Mucosa of stomach (tissue), 1 donor: ENCODE measurements around the gene FNDC8.
"Not testable (repeated sequence)": the region's sequence is repeated elsewhere in the genome, so short reads cannot be mapped to it uniquely, and the experiment has no call there.

Experiments used
- H3K27me3 ChIP-seq: one replicate; pipeline ENCODE4 v1.7.0; 2013; ENCODE audit warnings: mild to moderate bottlenecking, low read length; ENCODE audit not compliant: control insufficient read depth, insufficient read depth
- H3K36me3 ChIP-seq: one replicate; pipeline ENCODE4 v1.7.0; 2013; ENCODE audit warnings: low read length; ENCODE audit not compliant: control insufficient read depth, insufficient read depth
- H3K4me1 ChIP-seq: one replicate; pipeline ENCODE4 v1.7.0; 2013; ENCODE audit warnings: mild to moderate bottlenecking, low read length; ENCODE audit not compliant: control insufficient read depth, insufficient read depth
- H3K4me3 ChIP-seq: one replicate; pipeline ENCODE4 v1.7.0; 2013; ENCODE audit warnings: low read length
- H3K9ac ChIP-seq: one replicate; pipeline ENCODE4 v1.7.0; 2013; ENCODE audit warnings: mild to moderate bottlenecking, low read length, moderate library complexity
- H3K9me3 ChIP-seq: one replicate; pipeline ENCODE4 v1.7.0; 2013; ENCODE audit warnings: mild to moderate bottlenecking, low read length, moderate library complexity; ENCODE audit not compliant: control insufficient read depth
- donor health status: Pancreatic carcinoma.

FNDC8 gene

DNA sequence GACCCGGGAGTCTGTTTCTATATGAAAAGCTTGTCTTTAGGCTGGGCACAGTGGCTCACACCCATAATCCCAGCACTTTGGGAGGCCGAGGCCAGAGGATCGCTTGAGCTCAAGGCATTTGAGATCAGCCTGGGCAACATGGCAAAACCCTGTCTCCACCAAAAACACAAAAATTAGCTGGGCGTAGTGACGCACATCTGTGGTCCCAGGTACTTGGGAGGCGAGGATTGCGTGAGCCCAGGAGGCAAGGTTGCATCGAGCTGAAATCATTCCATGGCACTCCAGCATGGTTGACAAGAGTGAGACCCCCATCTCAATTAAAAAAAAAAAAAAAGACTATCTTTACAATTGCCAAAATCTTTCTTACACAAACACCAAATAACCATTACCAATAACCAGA lies 35.3 kb upstream of the FNDC8 start:
- Histone ChIP-seq H3K9me3 (no peaks in the 10 kb centered on the region), H3K27me3 (no peaks in the 10 kb centered on the region), H3K36me3 (no peaks in the 10 kb centered on the region), H3K9ac (no peak overlapping the region), H3K4me1 (peaks cover 43% of the 10 kb centered on the region), H3K4me3 (no peak overlapping the region)

DNA sequence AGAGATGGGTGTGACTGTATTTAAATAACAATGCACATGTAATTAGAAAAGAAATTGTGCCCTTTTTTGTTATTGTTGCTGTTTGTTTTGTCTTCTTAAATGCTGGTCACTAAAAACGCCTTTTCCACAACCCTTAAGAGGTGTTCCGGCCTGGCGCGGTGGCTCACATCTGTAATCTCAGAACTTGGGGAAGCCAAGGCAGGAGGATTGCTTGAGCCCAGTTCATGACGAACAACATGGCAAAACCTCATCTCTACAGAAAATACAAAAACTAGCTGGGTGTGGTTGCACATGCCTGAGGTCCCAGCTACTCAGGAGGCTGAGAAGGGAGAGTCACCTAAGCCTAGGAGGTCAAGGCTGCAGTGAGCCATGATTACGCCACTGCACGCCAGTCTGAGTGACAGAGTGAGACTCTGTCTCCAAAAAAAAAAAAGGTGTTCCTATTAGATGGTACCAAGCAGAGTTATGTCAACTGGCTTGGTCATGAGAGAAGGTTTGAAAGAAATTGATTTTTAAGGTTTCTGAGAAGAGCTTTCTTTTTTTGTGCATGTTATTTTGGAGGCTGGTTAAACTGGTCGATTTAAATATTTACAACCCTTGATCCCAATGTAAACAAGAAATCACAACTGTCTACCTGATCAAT lies 34.4 kb upstream of the FNDC8 start:
- Histone ChIP-seq H3K9me3 (no peaks in the 10 kb centered on the region), H3K4me1 (peaks cover 41% of the 10 kb centered on the region), H3K27me3 (no peaks in the 10 kb centered on the region), H3K36me3 (no peaks in the 10 kb centered on the region), H3K9ac (peak overlapping the region; percentile 90), H3K4me3 (peak overlapping the region; percentile 97)

GRCh38 chr17:35087731-35088355 lies 33.6 kb upstream of the FNDC8 start:
- peak overlapping the region; percentile 97 for H3K4me3 ChIP-seq
- H3K4me1 ChIP-seq: peaks cover 33% of the 10 kb centered on the region
- H3K36me3 ChIP-seq: no peaks in the 10 kb centered on the region

GRCh38 chr17:35088356-35088880 lies 33.0 kb upstream of the FNDC8 start:
- Histone ChIP-seq H3K9ac (peak overlapping the region; percentile 90), H3K4me3 (peak overlapping the region; percentile 97), H3K36me3 (no peaks in the 10 kb centered on the region), H3K9me3 (no peaks in the 10 kb centered on the region), H3K4me1 (peaks cover 27% of the 10 kb centered on the region), H3K27me3 (no peaks in the 10 kb centered on the region)

More at GRCh38 chr17:35087731-35088355, 33.6 kb upstream of the FNDC8 start:
- H3K27me3 ChIP-seq: no peaks in the 10 kb centered on the region
- no peaks in the 10 kb centered on the region for H3K9me3 ChIP-seq
- peak overlapping the region; percentile 90 for H3K9ac ChIP-seq

- Histone ChIP-seq H3K27me3 (no peaks in the 10 kb centered on the region), H3K9ac (peak overlapping the region; percentile 90), H3K36me3 (no peaks in the 10 kb centered on the region), H3K4me3 (peak overlapping the region; percentile 97), H3K9me3 (no peaks in the 10 kb centered on the region), H3K4me1 (peaks cover 27% of the 10 kb centered on the region)
Measured at GRCh38 chr17:35088881-35089585, 32.4 kb upstream of the FNDC8 start.

DNA sequence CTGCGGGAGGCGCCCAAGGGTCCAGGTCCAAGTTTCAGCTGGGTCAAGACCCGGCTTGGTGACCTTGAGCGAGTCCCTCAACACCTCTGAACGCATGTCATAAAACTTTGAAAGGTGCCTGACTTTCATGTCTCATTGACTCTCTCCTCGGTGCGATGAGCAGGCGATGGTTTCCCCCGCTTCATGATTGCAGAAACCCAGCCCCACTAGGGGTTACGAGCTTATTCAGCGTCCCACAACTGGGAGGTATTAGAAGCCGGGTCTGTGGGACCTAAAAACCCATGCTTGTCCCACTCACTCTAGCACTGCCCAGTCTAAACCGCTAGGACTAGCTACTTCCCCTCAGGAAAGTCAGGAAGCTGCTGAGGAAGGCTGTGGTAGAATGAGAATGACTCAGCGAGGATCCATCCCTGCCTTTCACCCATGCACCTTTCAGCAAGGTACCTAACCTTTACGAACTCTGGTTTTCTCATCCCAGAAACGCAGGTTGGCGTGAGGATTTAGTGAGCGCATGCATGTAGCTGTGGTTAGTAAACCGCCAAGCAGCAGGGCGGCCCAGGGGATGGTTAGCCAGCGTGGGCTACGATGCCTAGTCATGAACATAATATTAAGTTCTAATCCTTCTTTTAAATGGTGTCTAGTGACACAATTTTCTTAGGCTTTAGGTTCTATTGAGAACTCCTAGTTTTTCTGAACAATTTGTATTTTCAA lies 31.7 kb upstream of the FNDC8 start:
- H3K9ac ChIP-seq: peak overlapping the region; percentile 68
- no peaks in the 10 kb centered on the region for H3K36me3 ChIP-seq
- H3K9me3 ChIP-seq: no peaks in the 10 kb centered on the region
- H3K4me3 ChIP-seq: no peak overlapping the region
- no peaks in the 10 kb centered on the region for H3K27me3 ChIP-seq
- H3K4me1 ChIP-seq: peaks cover 27% of the 10 kb centered on the region

- H3K4me3 ChIP-seq, H3K9ac ChIP-seq, H3K36me3 ChIP-seq, H3K27me3 ChIP-seq, H3K9me3 ChIP-seq: not testable (repeated sequence)
- H3K4me1 ChIP-seq: peaks cover 22% of the 10 kb centered on the region
Measured at GRCh38 chr17:35090707-35091106, 30.7 kb upstream of the FNDC8 start.

- H3K4me3 ChIP-seq: no peak overlapping the region
- no peaks in the 10 kb centered on the region for H3K36me3 ChIP-seq
- no peaks in the 10 kb centered on the region for H3K27me3 ChIP-seq
- H3K4me1 ChIP-seq: no peaks in the 10 kb centered on the region
- H3K9me3 ChIP-seq: no peaks in the 10 kb centered on the region
- H3K9ac ChIP-seq: no peak overlapping the region
Measured at GRCh38 chr17:35094902-35095301, 26.5 kb upstream of the FNDC8 start.

DNA sequence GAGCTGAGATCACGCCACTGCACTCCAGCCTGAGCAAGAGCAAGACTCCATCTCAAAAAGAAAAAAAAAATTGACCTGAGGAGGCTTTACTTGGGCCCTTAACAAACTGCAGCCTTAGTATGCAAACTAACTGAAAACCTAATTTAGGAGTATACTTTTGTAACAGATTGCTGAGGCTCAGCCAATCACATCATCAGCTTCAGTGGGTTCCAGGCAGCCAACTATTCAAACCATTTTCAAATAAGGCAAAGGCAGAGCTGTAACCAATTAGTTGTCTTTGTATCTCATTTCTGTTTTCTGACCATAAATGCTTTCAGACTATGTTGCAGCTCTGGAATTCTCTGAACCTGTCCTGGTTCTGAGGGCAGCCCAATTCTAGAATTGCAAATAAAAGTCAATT lies 25.7 kb upstream of the FNDC8 start:
- H3K9ac ChIP-seq: no peak overlapping the region
- no peaks in the 10 kb centered on the region for H3K27me3 ChIP-seq
- H3K4me1 ChIP-seq: no peaks in the 10 kb centered on the region
- H3K36me3 ChIP-seq: no peaks in the 10 kb centered on the region
- H3K4me3 ChIP-seq: no peak overlapping the region
- no peaks in the 10 kb centered on the region for H3K9me3 ChIP-seq

- no peaks in the 10 kb centered on the region for H3K4me1 ChIP-seq
- no peak overlapping the region for H3K4me3 ChIP-seq
- H3K9me3 ChIP-seq: no peaks in the 10 kb centered on the region
- H3K9ac ChIP-seq: no peak overlapping the region
- no peaks in the 10 kb centered on the region for H3K27me3 ChIP-seq
- no peaks in the 10 kb centered on the region for H3K36me3 ChIP-seq
Measured at GRCh38 chr17:35097776-35098175, 23.6 kb upstream of the FNDC8 start.

- Histone ChIP-seq H3K36me3 (no peaks in the 10 kb centered on the region), H3K9ac (no peak overlapping the region), H3K4me1 (no peaks in the 10 kb centered on the region), H3K27me3 (no peaks in the 10 kb centered on the region), H3K9me3 (no peaks in the 10 kb centered on the region), H3K4me3 (no peak overlapping the region)
Measured at GRCh38 chr17:35099908-35100307, 21.5 kb upstream of the FNDC8 start.

DNA sequence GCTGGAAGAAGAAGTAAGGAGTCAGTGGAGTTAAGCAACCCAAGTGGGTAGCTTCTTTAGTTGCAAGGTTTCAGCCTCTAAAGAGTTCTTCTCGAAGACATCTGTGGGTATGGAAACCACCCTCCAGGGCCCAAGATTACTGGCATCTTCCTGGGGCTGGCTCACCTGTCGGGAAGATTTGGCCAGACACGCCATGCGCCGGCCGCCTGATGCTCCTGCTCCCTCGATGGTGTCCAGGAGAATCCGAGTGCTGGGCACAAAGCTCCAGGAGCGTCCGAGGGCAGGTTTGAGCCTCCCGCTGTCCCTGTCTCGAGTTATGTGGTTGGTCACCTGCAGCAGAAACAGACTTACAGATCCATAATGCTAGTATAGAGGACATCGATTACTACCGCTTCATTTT lies 20.4 kb upstream of the FNDC8 start:
- H3K9me3 ChIP-seq: no peaks in the 10 kb centered on the region
- H3K4me1 ChIP-seq: no peaks in the 10 kb centered on the region
- H3K9ac ChIP-seq: no peak overlapping the region
- no peaks in the 10 kb centered on the region for H3K27me3 ChIP-seq
- no peaks in the 10 kb centered on the region for H3K36me3 ChIP-seq
- H3K4me3 ChIP-seq: no peak overlapping the region
